IMR-90 (cell line): ENCODE results near the gene L3MBTL3. TPM values are rescaled to one million over a fixed set of nuclear protein-coding genes. Genes with fewer than 3 reads are reported as not detected.
A peak's percentile ranks its signal among the peaks of the same experiment; 100 is the strongest.

Source experiments
- ATAC-seq: fragments of 200-7000 bp; cut with Tn5 transposase; 2 replicates; pipeline ENCODE4 v1.9.1; 2020; ENCODE audit warnings: low read depth, mild to moderate bottlenecking, moderate library complexity
- BruUV-seq: library from RNA; stranded (reverse); fragments of 400-500 nt; replicated peaks from 2 replicates; lab custom pipeline; 2021; lab: Mats Ljungman, UMichigan
- CTCF ChIA-PET: fragments of 300-600 bp; formaldehyde crosslinking; extraction: SDS; loops from one replicate; lab custom pipeline; 2021; ENCODE audit warnings: antibody characterized with exemption; lab: Yijun Ruan, JAX
- POLR2A ChIA-PET: fragments of 300-600 bp; sonication (Branson Sonifier 250); formaldehyde crosslinking; loops from one replicate; lab custom pipeline; 2022; ENCODE audit warnings: antibody characterized with exemption; ENCODE audit not compliant: unreplicated experiment; lab: Charles Lee
- DNase-seq: peaks from one replicate; pipeline ENCODE4 v3.0.0; 2013
- H2AFZ ChIP-seq: replicated peaks from 2 replicates; pipeline ENCODE3; 2013; ENCODE audit warnings: low read length, mild to moderate bottlenecking; ENCODE audit not compliant: poor library complexity
- H2AK5ac ChIP-seq: 2 replicates; pipeline ENCODE4 v1.6.1; 2013; ENCODE audit warnings: low read depth, low read length, inconsistent platforms
- H2AK9ac ChIP-seq: replicated peaks from 2 replicates; pipeline ENCODE3; 2013; ENCODE audit warnings: mild to moderate bottlenecking, low read depth, low read length, moderate library complexity; ENCODE audit not compliant: poor library complexity
- H2BK120ac ChIP-seq: 2 replicates; pipeline ENCODE4 v1.6.1; 2013; ENCODE audit warnings: low read depth, low read length, inconsistent platforms
- H2BK15ac ChIP-seq: 3 replicates; pipeline ENCODE4 v1.6.1; 2013; ENCODE audit warnings: low read depth, low read length, inconsistent platforms
- H2BK20ac ChIP-seq: 2 replicates; pipeline ENCODE4 v1.6.1; 2013; ENCODE audit warnings: low read depth, mild to moderate bottlenecking, inconsistent platforms, low read length, moderate library complexity
- H2BK5ac ChIP-seq: 2 replicates; pipeline ENCODE4 v1.6.1; 2013; ENCODE audit warnings: mild to moderate bottlenecking, low read depth, low read length, inconsistent platforms; ENCODE audit not compliant: poor library complexity, severe bottlenecking
- H3K14ac ChIP-seq: replicated peaks from 2 replicates; pipeline ENCODE4 v1.6.1; 2013; ENCODE audit warnings: low read depth, low read length, inconsistent platforms
- H3K18ac ChIP-seq: 2 replicates; pipeline ENCODE4 v1.6.1; 2013; ENCODE audit warnings: low read depth, low read length, control low read depth
- H3K23ac ChIP-seq: 2 replicates; pipeline ENCODE4 v1.6.1; 2013; ENCODE audit warnings: low read depth, low read length, inconsistent platforms
- H3K27ac ChIP-seq: 2 replicates; pipeline ENCODE4 v1.5.1; 2013; ENCODE audit warnings: mild to moderate bottlenecking, control low read depth, low read length; ENCODE audit not compliant: insufficient read depth
- H3K27me3 ChIP-seq: 2 replicates; pipeline ENCODE4 v1.6.1; 2013; ENCODE audit warnings: low read length; ENCODE audit not compliant: control insufficient read depth, insufficient read depth
- H3K36me3 ChIP-seq: 2 replicates; pipeline ENCODE4 v1.6.1; 2013; ENCODE audit warnings: low read length, mixed read lengths; ENCODE audit not compliant: control insufficient read depth, insufficient read depth
- H3K4ac ChIP-seq: 2 replicates; pipeline ENCODE4 v1.6.1; 2013; ENCODE audit warnings: low read depth, low read length, inconsistent platforms
- H3K4me1 ChIP-seq: 2 replicates; pipeline ENCODE4 v1.6.1; 2013; ENCODE audit warnings: low read length, mixed read lengths; ENCODE audit not compliant: control insufficient read depth, insufficient read depth
- H3K4me2 ChIP-seq: 2 replicates; pipeline ENCODE4 v1.6.1; 2013; ENCODE audit warnings: low read depth, mild to moderate bottlenecking, control low read depth, low read length, moderate library complexity
- H3K4me3 ChIP-seq: 2 replicates; pipeline ENCODE4 v1.5.1; 2013; ENCODE audit warnings: low read depth, mild to moderate bottlenecking, control low read depth, low read length, moderate library complexity; ENCODE audit not compliant: insufficient read depth
- H3K56ac ChIP-seq: 2 replicates; pipeline ENCODE4 v1.6.1; 2013; ENCODE audit warnings: low read length, inconsistent platforms; ENCODE audit not compliant: insufficient read depth; ENCODE audit errors: extremely low read depth
- H3K79me1 ChIP-seq, 2 experiments: 2 replicates each; pipeline ENCODE4 v1.6.1; 2013; ENCODE audit warnings: low read length in 2 of 2, inconsistent platforms in 1 of 2, low read depth in 1 of 2
- H3K9ac ChIP-seq: 2 replicates; pipeline ENCODE4 v1.6.1; 2013; ENCODE audit warnings: low read depth, low read length, control low read depth
- H3K9me1 ChIP-seq: 2 replicates; pipeline ENCODE4 v1.6.1; 2013; ENCODE audit warnings: low read length, inconsistent platforms; ENCODE audit not compliant: insufficient read depth
- H3K9me3 ChIP-seq: 2 replicates; pipeline ENCODE4 v1.6.1; 2013; ENCODE audit warnings: low read length; ENCODE audit not compliant: control insufficient read depth, insufficient read depth
- H4K20me1 ChIP-seq: 2 replicates; pipeline ENCODE4 v1.6.1; 2013; ENCODE audit warnings: low read length, inconsistent platforms; ENCODE audit not compliant: insufficient read depth
- H4K5ac ChIP-seq: 2 replicates; pipeline ENCODE4 v1.6.1; 2013; ENCODE audit warnings: mild to moderate bottlenecking, low read depth, low read length, control low read depth
- H4K8ac ChIP-seq, 2 experiments: 2 replicates each; pipeline ENCODE4 v1.6.1; 2013; ENCODE audit warnings: low read depth in 2 of 2, low read length in 2 of 2, control low read depth in 1 of 2, inconsistent platforms in 1 of 2
- H4K91ac ChIP-seq: 2 replicates; pipeline ENCODE4 v1.6.1; 2013; ENCODE audit warnings: low read depth, low read length, inconsistent platforms; ENCODE audit not compliant: insufficient read depth
- BHLHE40 ChIP-seq: fragments of 150-350 bp; IDR thresholded peaks from 2 replicates; pipeline ENCODE4 v1.6.1; 2016; ENCODE audit warnings: mild to moderate bottlenecking, low read depth, low read length
- CEBPB ChIP-seq: IDR thresholded peaks from 2 replicates; pipeline ENCODE4 v1.6.1; 2012; ENCODE audit warnings: low read depth, low read length, improper control_type of control experiment
- CHD1 ChIP-seq: IDR thresholded peaks from 2 replicates; pipeline ENCODE4 v1.6.1; 2012; ENCODE audit warnings: low read depth, low read length, improper control_type of control experiment
- MAZ ChIP-seq: IDR thresholded peaks from 2 replicates; pipeline ENCODE4 v1.6.1; 2012; ENCODE audit warnings: low read depth, mild to moderate bottlenecking, low read length, improper control_type of control experiment, moderate library complexity, borderline replicate concordance
- POLR2A ChIP-seq: IDR thresholded peaks from 2 replicates; pipeline ENCODE4 v1.6.1; 2012; ENCODE audit warnings: mild to moderate bottlenecking, low read depth, low read length
- RAD21 ChIP-seq: IDR thresholded peaks from 2 replicates; pipeline ENCODE4 v1.6.1; 2012; ENCODE audit warnings: low read length, improper control_type of control experiment
- RCOR1 ChIP-seq: IDR thresholded peaks from 2 replicates; pipeline ENCODE4 v1.6.1; 2012; ENCODE audit warnings: mild to moderate bottlenecking, low read length, improper control_type of control experiment; ENCODE audit not compliant: insufficient replicate concordance
- WGBS, 2 experiments: methylation state at CpG; one replicate each; pipeline versions ENCODE4 v1.1.5 to v1.1.7; 2013; ENCODE audit warnings: missing lambda C conversion rate in 2 of 2; ENCODE audit not compliant: insufficient read length in 1 of 2; ENCODE audit errors: extremely low coverage in 2 of 2; 5-methylcytosine and 5-hydroxymethylcytosine counted together
- dilution Hi-C: fragments of 300-500 bp; cut with HindIII; formaldehyde crosslinking; loops from one replicate; pipeline ENCODE4 v1.14.3; 2018; ENCODE audit warnings: low sequenced_read_pairs; ENCODE audit not compliant: unreplicated experiment
- in situ Hi-C: fragments of 300-500 bp; cut with MboI; formaldehyde crosslinking; loops from 3 replicates; pipeline ENCODE4 v1.14.3; 2019; ENCODE audit warnings: low sequenced_read_pairs, inconsistent platforms, mixed read lengths
- intact Hi-C: fragments of 100-400 bp; cut with micrococcal nuclease; formaldehyde crosslinking; loops from 2 replicates; pipeline ENCODE4 v1.10.0; 2022
- polyA plus RNA-seq, 3 experiments: library from polyadenylated mRNA; depleted of rRNA; stranded (reverse); fragments of >200 nt; gene quantifications; 2 replicates each; pipeline ENCODE4 v1.2.3, GENCODE V29; 2012; ENCODE audit warnings: low replicate concordance in 1 of 3
- total RNA-seq: library from RNA; depleted of rRNA; stranded (reverse); fragments of >200 nt; gene quantifications from 2 replicates; pipeline ENCODE4 v1.2.3, GENCODE V29; 2012
- TF ChIP-seq, protein P1 (sequence below): fragments of 150-350 bp; IDR thresholded peaks from 2 replicates; pipeline ENCODE4 v1.6.1; 2017; ENCODE audit warnings: mild to moderate bottlenecking, antibody characterized with exemption, low read length, low read depth
- TF ChIP-seq, protein P2 (sequence below): conservative IDR thresholded peaks from 2 replicates; pipeline ENCODE4 v1.5.1; 2012; ENCODE audit warnings: mild to moderate bottlenecking, low read depth, low read length, improper control_type of control experiment

The L3MBTL3 gene
- total and polyA plus RNA-seq, 2 of the 4 experiments (the other 2 are of a cell fraction), result 7.2 to 10.9 TPM

DNA sequence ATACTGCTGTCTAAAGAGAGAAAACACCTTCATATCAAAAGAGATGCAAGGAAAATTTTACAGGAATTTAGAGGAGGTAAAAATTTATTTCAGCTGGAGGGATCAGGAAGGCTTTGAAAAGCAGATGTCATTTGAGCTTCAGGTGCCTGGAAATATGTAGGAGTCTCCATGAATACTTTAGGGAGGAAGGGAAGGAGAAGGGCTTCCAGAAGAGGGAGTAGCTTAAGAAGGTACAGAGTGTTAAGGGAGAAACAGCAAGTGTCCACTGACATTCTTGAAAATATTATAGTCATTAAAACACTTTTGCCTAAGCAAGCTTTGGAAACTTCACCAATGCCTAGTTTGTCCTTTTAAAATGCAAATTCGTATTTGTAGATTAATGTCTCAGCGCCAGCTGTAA lies 27.2 kb downstream of the L3MBTL3 start:
- ChIA-PET CTCF (interaction anchor here (0.5 kb wide), 1 partner anchor 106 kb away, joined by 3 read pairs; no protein-coding TSS in a partner anchor), POLR2A (no interaction called here)
- ATAC-seq (no peak), DNase-seq (no peak)
- Histone ChIP-seq H2AFZ (no peak overlapping the region), H3K36me3 (peaks cover 7% of the 10 kb centered on the region), H3K9me3 (no peaks in the 10 kb centered on the region), H3K79me1 (peaks cover 4 to 5% of the 10 kb centered on the region in 2 experiments; a peak in 2 of 4 replicates), H4K20me1 (no peaks in the 10 kb centered on the region), H2BK120ac (no peak overlapping the region), H3K18ac (peak overlapping the region; percentile 6; the same call in 1 of the 2 replicates), H3K4me2 (no peak overlapping the region), H3K4me3 (no peak overlapping the region), H3K23ac (no peak overlapping the region), H2BK5ac (no peak overlapping the region), H3K14ac (no peak overlapping the region), H3K9ac (no peak overlapping the region), H2BK15ac (no peak overlapping the region; the same call in 2 of the 3 replicates), H2AK5ac (no peak overlapping the region), H2AK9ac (no peak overlapping the region), H3K27me3 (no peaks in the 10 kb centered on the region), H3K56ac (no peak overlapping the region), H4K8ac (no peak overlapping the region; a peak in 1 of 4 replicates), H4K91ac (0 out of 2 replicates have a peak overlapping the region, but pooled peaks have one; percentile 31), H3K4me1 (peaks cover 9% of the 10 kb centered on the region), H3K27ac (no peak overlapping the region), H3K4ac (no peak overlapping the region), H3K9me1 (no peaks in the 10 kb centered on the region), H4K5ac (no peak overlapping the region), H2BK20ac (peak overlapping the region; percentile 63)
- intact Hi-C loops (loop anchor here (5.0 kb wide), 2 partner anchors 82 to 827 kb away; no protein-coding TSS in a partner anchor), dilution Hi-C loops (no loop called here), in situ Hi-C loops (no loop called here)
- no peak for TF ChIP-seq MAZ
- TF ChIP-seq, protein P1, sequence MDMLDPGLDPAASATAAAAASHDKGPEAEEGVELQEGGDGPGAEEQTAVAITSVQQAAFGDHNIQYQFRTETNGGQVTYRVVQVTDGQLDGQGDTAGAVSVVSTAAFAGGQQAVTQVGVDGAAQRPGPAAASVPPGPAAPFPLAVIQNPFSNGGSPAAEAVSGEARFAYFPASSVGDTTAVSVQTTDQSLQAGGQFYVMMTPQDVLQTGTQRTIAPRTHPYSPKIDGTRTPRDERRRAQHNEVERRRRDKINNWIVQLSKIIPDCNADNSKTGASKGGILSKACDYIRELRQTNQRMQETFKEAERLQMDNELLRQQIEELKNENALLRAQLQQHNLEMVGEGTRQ, result no peak
- TF ChIP-seq, protein P2, sequence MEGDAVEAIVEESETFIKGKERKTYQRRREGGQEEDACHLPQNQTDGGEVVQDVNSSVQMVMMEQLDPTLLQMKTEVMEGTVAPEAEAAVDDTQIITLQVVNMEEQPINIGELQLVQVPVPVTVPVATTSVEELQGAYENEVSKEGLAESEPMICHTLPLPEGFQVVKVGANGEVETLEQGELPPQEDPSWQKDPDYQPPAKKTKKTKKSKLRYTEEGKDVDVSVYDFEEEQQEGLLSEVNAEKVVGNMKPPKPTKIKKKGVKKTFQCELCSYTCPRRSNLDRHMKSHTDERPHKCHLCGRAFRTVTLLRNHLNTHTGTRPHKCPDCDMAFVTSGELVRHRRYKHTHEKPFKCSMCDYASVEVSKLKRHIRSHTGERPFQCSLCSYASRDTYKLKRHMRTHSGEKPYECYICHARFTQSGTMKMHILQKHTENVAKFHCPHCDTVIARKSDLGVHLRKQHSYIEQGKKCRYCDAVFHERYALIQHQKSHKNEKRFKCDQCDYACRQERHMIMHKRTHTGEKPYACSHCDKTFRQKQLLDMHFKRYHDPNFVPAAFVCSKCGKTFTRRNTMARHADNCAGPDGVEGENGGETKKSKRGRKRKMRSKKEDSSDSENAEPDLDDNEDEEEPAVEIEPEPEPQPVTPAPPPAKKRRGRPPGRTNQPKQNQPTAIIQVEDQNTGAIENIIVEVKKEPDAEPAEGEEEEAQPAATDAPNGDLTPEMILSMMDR, result no peak
- no peak for TF ChIP-seq CHD1
- no peak for TF ChIP-seq RAD21
- no peak for TF ChIP-seq POLR2A
- TF ChIP-seq RCOR1, result no peak
- TF ChIP-seq CEBPB, result no peak
- no peak for TF ChIP-seq BHLHE40
- no TSS peak for BruUV-seq
- no CpG with 5 or more reads among the region's 2 CpGs for WGBS, 2 experiments
